OCI-LY7 (cell line): Measurements from ENCODE around the gene SPAG16. TPM values are rescaled to one million over a fixed set of nuclear protein-coding genes. Genes with fewer than 3 reads are reported as not detected.
A peak's percentile ranks its signal among the peaks of the same experiment; 100 is the strongest.

ENCODE experiments used
- BruUV-seq: library from RNA; stranded (reverse); fragments of 400-500 nt; replicated peaks from 2 replicates; lab custom pipeline; 2021; lab: Mats Ljungman, UMichigan
- CTCF ChIA-PET: fragments of 300-600 bp; sonication (Branson Sonifier 250); formaldehyde crosslinking; loops from one replicate; lab custom pipeline; 2022; ENCODE audit warnings: antibody characterized with exemption; ENCODE audit not compliant: unreplicated experiment; lab: Charles Lee
- POLR2A ChIA-PET: fragments of 300-600 bp; sonication (Branson Sonifier 250); formaldehyde crosslinking; loops from one replicate; lab custom pipeline; 2022; ENCODE audit warnings: antibody characterized with exemption; lab: Charles Lee
- DNase-seq: peaks from one replicate; pipeline ENCODE4 v3.0.0-alpha.2; 2015; ENCODE audit warnings: low spot score
- H2AFZ ChIP-seq: fragments of 200-600 bp; sonication (generic), shearing (Covaris generic); 2 replicates; pipeline ENCODE4 v1.6.1; 2014; ENCODE audit warnings: mild to moderate bottlenecking, antibody characterized with exemption, low read length, moderate library complexity
- H3K27ac ChIP-seq: fragments of 200-600 bp; sonication (generic); 2 replicates; pipeline ENCODE4 v1.5.1; 2014; ENCODE audit warnings: mixed run types, low read depth, mild to moderate bottlenecking, moderate library complexity, low read length, inconsistent platforms; ENCODE audit not compliant: poor library complexity, severe bottlenecking
- H3K36me3 ChIP-seq: fragments of 200-600 bp; sonication (generic); 2 replicates; pipeline ENCODE4 v1.6.1; 2014; ENCODE audit warnings: mild to moderate bottlenecking, antibody characterized with exemption, low read length, moderate library complexity, mixed read lengths; ENCODE audit not compliant: insufficient read depth
- H3K4me1 ChIP-seq: fragments of 200-600 bp; sonication (generic); 2 replicates; pipeline ENCODE4 v1.5.1; 2014; ENCODE audit warnings: mild to moderate bottlenecking, low read length; ENCODE audit not compliant: insufficient read depth, poor library complexity, severe bottlenecking
- H3K4me2 ChIP-seq: fragments of 200-600 bp; sonication (generic); 2 replicates; pipeline ENCODE4 v1.6.1; 2014; ENCODE audit warnings: mild to moderate bottlenecking, low read length
- H3K4me3 ChIP-seq: fragments of 200-600 bp; sonication (generic); 2 replicates; pipeline ENCODE4 v1.5.1; 2014; ENCODE audit warnings: mild to moderate bottlenecking, low read depth, low read length; ENCODE audit not compliant: poor library complexity, severe bottlenecking
- H3K79me2 ChIP-seq: fragments of 200-600 bp; sonication (generic); 2 replicates; pipeline ENCODE4 v1.6.1; 2016; ENCODE audit warnings: low read depth, mild to moderate bottlenecking, low read length, moderate library complexity, mixed read lengths; ENCODE audit not compliant: insufficient read depth
- H3K9me2 ChIP-seq: fragments of 200-600 bp; sonication (generic); 2 replicates; pipeline ENCODE4 v1.6.1; 2016; ENCODE audit warnings: mild to moderate bottlenecking, low read length, mixed read lengths; ENCODE audit not compliant: insufficient read depth
- H3K9me3 ChIP-seq: fragments of 200-600 bp; sonication (generic); 2 replicates; pipeline ENCODE4 v1.6.1; 2014; ENCODE audit warnings: mild to moderate bottlenecking, mixed run types, low read length, mixed read lengths
- H4K20me1 ChIP-seq: fragments of 200-600 bp; sonication (generic); 2 replicates; pipeline ENCODE4 v1.6.1; 2014; ENCODE audit warnings: mild to moderate bottlenecking, antibody characterized with exemption, low read length, moderate library complexity, mixed read lengths; ENCODE audit not compliant: insufficient read depth
- EZH2phosphoT487 ChIP-seq: fragments of 200-600 bp; sonication (generic); IDR thresholded peaks from 2 replicates; pipeline ENCODE4 v1.6.1; 2018; ENCODE audit warnings: low read depth, borderline replicate concordance, mild to moderate bottlenecking, mixed run types, antibody characterized with exemption, low read length, moderate library complexity, mixed read lengths
- intact Hi-C: fragments of 100-400 bp; cut with micrococcal nuclease; formaldehyde crosslinking; loops from one replicate; pipeline ENCODE4 v1.10.0; 2022; ENCODE audit not compliant: unreplicated experiment
- total RNA-seq, 2 experiments: library from RNA; depleted of rRNA in 1 of 2; stranded (reverse); fragments of >200 nt in 1 of 2; shearing (Covaris generic) in 1 of 2; gene quantifications; 2 replicates each; pipeline ENCODE4 v1.2.3, GENCODE V29; 2014 to 2022
- TF ChIP-seq, protein P1 (sequence below): fragments of 200-600 bp; sonication (generic); conservative IDR thresholded peaks from 2 replicates; pipeline ENCODE4 v1.5.1; 2014; ENCODE audit warnings: mild to moderate bottlenecking, antibody characterized with exemption, low read length, moderate library complexity, mixed read lengths

Gene SPAG16
- total RNA-seq, 2 experiments from 2014 or later, result 22.1 to 24.2 TPM

DNA sequence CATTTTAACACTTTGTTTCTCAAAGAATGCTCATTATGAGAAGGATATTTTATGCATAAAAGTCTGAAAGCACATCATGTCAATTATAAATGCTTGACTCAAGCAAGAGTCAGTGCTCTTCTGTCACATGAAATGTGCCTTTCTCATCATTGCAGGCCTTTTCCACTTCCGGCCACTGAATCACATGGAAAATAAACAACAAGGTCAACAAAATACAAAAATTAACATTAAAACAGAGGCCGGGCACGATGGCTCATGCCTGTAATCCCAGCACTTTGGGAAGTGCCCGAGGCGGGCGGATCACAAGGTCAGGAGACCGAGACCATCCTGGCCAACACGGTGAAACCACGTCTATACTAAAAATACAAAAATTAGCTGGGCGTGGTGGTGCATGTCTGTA is 480.6 kb downstream of the SPAG16 start:
- Histone ChIP-seq H3K9me3 (no peaks in the 10 kb centered on the region), H3K36me3 (no peaks in the 10 kb centered on the region), H3K27ac (no peak overlapping the region), H3K9me2 (no peaks in the 10 kb centered on the region), H3K79me2 (no peaks in the 10 kb centered on the region), H3K4me2 (no peak overlapping the region), H3K4me3 (no peak overlapping the region), H2AFZ (no peak overlapping the region), H4K20me1 (no peaks in the 10 kb centered on the region), H3K4me1 (no peaks in the 10 kb centered on the region)
- POLR2A ChIA-PET, result interaction anchor here (0.5 to 0.6 kb wide), 2 partner anchors 352 to 632 kb away, joined by 3 to 4 read pairs; no protein-coding TSS in a partner anchor
- DNase-seq, result no peak
- intact Hi-C loops, result no loop called here
- CTCF ChIA-PET, result no interaction called here
- TF ChIP-seq, protein P1, sequence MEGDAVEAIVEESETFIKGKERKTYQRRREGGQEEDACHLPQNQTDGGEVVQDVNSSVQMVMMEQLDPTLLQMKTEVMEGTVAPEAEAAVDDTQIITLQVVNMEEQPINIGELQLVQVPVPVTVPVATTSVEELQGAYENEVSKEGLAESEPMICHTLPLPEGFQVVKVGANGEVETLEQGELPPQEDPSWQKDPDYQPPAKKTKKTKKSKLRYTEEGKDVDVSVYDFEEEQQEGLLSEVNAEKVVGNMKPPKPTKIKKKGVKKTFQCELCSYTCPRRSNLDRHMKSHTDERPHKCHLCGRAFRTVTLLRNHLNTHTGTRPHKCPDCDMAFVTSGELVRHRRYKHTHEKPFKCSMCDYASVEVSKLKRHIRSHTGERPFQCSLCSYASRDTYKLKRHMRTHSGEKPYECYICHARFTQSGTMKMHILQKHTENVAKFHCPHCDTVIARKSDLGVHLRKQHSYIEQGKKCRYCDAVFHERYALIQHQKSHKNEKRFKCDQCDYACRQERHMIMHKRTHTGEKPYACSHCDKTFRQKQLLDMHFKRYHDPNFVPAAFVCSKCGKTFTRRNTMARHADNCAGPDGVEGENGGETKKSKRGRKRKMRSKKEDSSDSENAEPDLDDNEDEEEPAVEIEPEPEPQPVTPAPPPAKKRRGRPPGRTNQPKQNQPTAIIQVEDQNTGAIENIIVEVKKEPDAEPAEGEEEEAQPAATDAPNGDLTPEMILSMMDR, result no peak
- no peak for TF ChIP-seq EZH2phosphoT487
- BruUV-seq, result no TSS peak

- Histone ChIP-seq H3K4me1 (no peaks in the 10 kb centered on the region), H3K4me2 (peak overlapping the region; percentile 40; the same call in 1 of the 2 replicates), H3K4me3 (no peak overlapping the region), H3K79me2 (no peaks in the 10 kb centered on the region), H2AFZ (peak overlapping the region; percentile 79), H3K27ac (no peak overlapping the region), H3K36me3 (no peaks in the 10 kb centered on the region), H3K9me2 (no peaks in the 10 kb centered on the region), H3K9me3 (no peaks in the 10 kb centered on the region), H4K20me1 (no peaks in the 10 kb centered on the region)
- ChIA-PET POLR2A (interaction anchor here (0.5 to 1.3 kb wide), 3 partner anchors 12 to 234 kb away, joined by 3 read pairs; no protein-coding TSS in a partner anchor), CTCF (no interaction called here)
- DNase-seq, result no peak
- TF ChIP-seq EZH2phosphoT487, result no peak
- TF ChIP-seq, protein P1, result no peak
- no TSS peak for BruUV-seq
- intact Hi-C loops, result no loop called here
Observed at GRCh38 chr2:213766062-213766461, 481.8 kb downstream of the SPAG16 start.

DNA sequence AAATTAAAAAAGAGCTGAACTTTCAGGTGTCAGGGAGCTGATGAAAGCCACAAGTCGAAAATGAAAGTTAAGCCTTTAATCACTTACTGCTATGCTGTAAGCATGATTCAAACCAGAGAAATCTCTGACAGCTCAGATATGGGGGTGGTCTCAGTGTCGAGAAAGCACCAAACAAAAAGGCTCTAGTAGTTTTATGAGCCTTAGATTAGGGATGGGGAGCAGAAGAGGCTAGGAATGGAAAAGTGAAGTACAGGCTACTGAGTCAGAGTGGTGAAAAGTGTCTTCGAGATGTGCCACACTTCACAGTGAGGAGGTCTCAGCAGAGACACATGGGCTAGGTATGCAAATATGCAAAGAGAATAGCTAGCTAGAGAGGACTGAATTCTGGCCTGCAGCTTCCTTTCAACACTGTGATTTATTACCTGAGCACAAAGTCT is 482.2 kb downstream of the SPAG16 start:
- no peaks in the 10 kb centered on the region for H4K20me1 ChIP-seq
- intact Hi-C loops, result no loop called here
- ChIA-PET POLR2A (interaction anchor here (0.5 to 1.3 kb wide), 3 partner anchors 12 to 234 kb away, joined by 3 read pairs; no protein-coding TSS in a partner anchor), CTCF (no interaction called here)
- no peak for TF ChIP-seq EZH2phosphoT487
- TF ChIP-seq, protein P1, result no peak
- H3K9me2 ChIP-seq, result no peaks in the 10 kb centered on the region
- H3K4me3 ChIP-seq, result no peak overlapping the region
- H3K27ac ChIP-seq, result no peak overlapping the region
- H3K4me1 ChIP-seq, result no peaks in the 10 kb centered on the region
- DNase-seq, result peak; percentile 24
- peak overlapping the region; percentile 40 for H3K4me2 ChIP-seq
- H2AFZ ChIP-seq, result peak overlapping the region; percentile 79
- no peaks in the 10 kb centered on the region for H3K79me2 ChIP-seq
- no peaks in the 10 kb centered on the region for H3K36me3 ChIP-seq
- BruUV-seq, result no TSS peak
- no peaks in the 10 kb centered on the region for H3K9me3 ChIP-seq
